CMK (cell line): ENCODE measurements around the gene HYCC1.
"Not testable (repeated sequence)": the region's sequence is repeated elsewhere in the genome, so short reads cannot be mapped to it uniquely, and the experiment has no call there.

ENCODE experiments used
- DNase-seq: peaks from one replicate; pipeline ENCODE4 v3.0.0-alpha.2; 2010; ENCODE audit warnings: low read depth

The HYCC1 gene

GRCh38 chr7:23013715-23014649, at the start of gene HYCC1:
Gene HYCC1, minus strand, starts transcription at chr7:23014130. Its CDS starts 23,019 bp downstream, at chr7:22991111.
- DNase-seq = peak; percentile 90

- DNase-seq = no peak
These were observed 48.5 kb upstream of the HYCC1 start for GRCh38 chr7:23062452-23062851.

- DNase-seq = no peak
These were observed 47.4 kb upstream of the HYCC1 start for GRCh38 chr7:23061327-23061726.

- no peak for DNase-seq
These were observed 44.6 kb upstream of the HYCC1 start for GRCh38 chr7:23058408-23059096.

- DNase-seq = peak; percentile 22
These were observed 41.8 kb upstream of the HYCC1 start for GRCh38 chr7:23055582-23056178.

GRCh38 chr7:23051124-23051485, 37.2 kb upstream of the HYCC1 start:
- DNase-seq = not testable (repeated sequence)

GRCh38 chr7:23046336-23046735, 32.4 kb upstream of the HYCC1 start:
- DNase-seq = not testable (repeated sequence)

- DNase-seq = not testable (repeated sequence)
These were observed 31.2 kb upstream of the HYCC1 start for GRCh38 chr7:23045086-23045485.

GRCh38 chr7:23044581-23044980, 30.7 kb upstream of the HYCC1 start:
- no peak for DNase-seq

GRCh38 chr7:23043441-23043840, 29.5 kb upstream of the HYCC1 start:
- DNase-seq = peak; percentile 4

GRCh38 chr7:23039674-23040073, 25.7 kb upstream of the HYCC1 start:
- DNase-seq = not testable (repeated sequence)

GRCh38 chr7:23035542-23036371, 21.8 kb upstream of the HYCC1 start:
- not testable (repeated sequence) for DNase-seq

- no peak for DNase-seq
These were observed 13.3 kb upstream of the HYCC1 start for GRCh38 chr7:23027261-23027660.

- no peak for DNase-seq
These were observed 12.2 kb upstream of the HYCC1 start for GRCh38 chr7:23026164-23026563.

GRCh38 chr7:23024454-23024853, 10.5 kb upstream of the HYCC1 start:
- no peak for DNase-seq

- DNase-seq = no peak
These were observed 8.9 kb upstream of the HYCC1 start for GRCh38 chr7:23022851-23023250.

- no peak for DNase-seq
These were observed 8.4 kb upstream of the HYCC1 start for GRCh38 chr7:23022258-23022769.

- no peak for DNase-seq
These were observed 7.7 kb upstream of the HYCC1 start for GRCh38 chr7:23021596-23021995.

- DNase-seq = no peak
These were observed 6.9 kb upstream of the HYCC1 start for GRCh38 chr7:23020742-23021401.

GRCh38 chr7:23018750-23019149, 4.8 kb upstream of the HYCC1 start:
- DNase-seq = no peak

GRCh38 chr7:23017309-23017708, 3.4 kb upstream of the HYCC1 start:
- no peak for DNase-seq
